Liver (tissue), 3 donors: ENCODE results near the gene ZNF398.

Experiments used
- CTCF ChIP-seq: fragments of 150-350 bp; IDR thresholded peaks from 2 replicates; pipeline ENCODE4 v1.5.1; 2017; ENCODE audit warnings: improper control_type of control experiment, low read depth, low read length; ENCODE audit not compliant: missing input control
- FOXA1 ChIP-seq: IDR thresholded peaks from 2 replicates; pipeline ENCODE4 v1.6.1; 2016; ENCODE audit warnings: antibody characterized with exemption
- MAX ChIP-seq: IDR thresholded peaks from 2 replicates; pipeline ENCODE4 v1.6.1; 2016; ENCODE audit warnings: antibody characterized with exemption
- RAD21 ChIP-seq, 2 donors: IDR thresholded peaks; 2 replicates each; pipeline ENCODE4 v1.6.1; 2016; ENCODE audit warnings: antibody characterized with exemption in 2 of 2, mild to moderate bottlenecking in 2 of 2
- RXRA ChIP-seq, 2 donors: IDR thresholded peaks; 2 replicates each; pipeline ENCODE4 v1.6.1; 2017 to 2018; ENCODE audit warnings: antibody characterized with exemption in 2 of 2, mild to moderate bottlenecking in 1 of 2
- SP1 ChIP-seq: IDR thresholded peaks from 2 replicates; pipeline ENCODE4 v1.6.1; 2018; ENCODE audit warnings: antibody characterized with exemption, mild to moderate bottlenecking
- YY1 ChIP-seq: IDR thresholded peaks from 2 replicates; pipeline ENCODE4 v1.6.1; 2016; ENCODE audit warnings: antibody characterized with exemption, mild to moderate bottlenecking
- ZBTB33 ChIP-seq: IDR thresholded peaks from 2 replicates; pipeline ENCODE4 v1.6.1; 2016; ENCODE audit warnings: antibody characterized with exemption
- donor health status: healthy.
- donor health status: healthy.

- no peak for TF ChIP-seq MAX
- TF ChIP-seq CTCF = no peak
- TF ChIP-seq ZBTB33 = no peak
- TF ChIP-seq YY1 = no peak
- TF ChIP-seq RAD21 (IDR thresholded peaks at IDR 0.05) = no peak
- no peak for TF ChIP-seq SP1
- TF ChIP-seq RXRA (IDR thresholded peaks at IDR 0.05) = no peak
- TF ChIP-seq FOXA1 = no peak
Observed at GRCh38 chr7:149140831-149141230, 6.4 kb upstream of the ZNF398 start.
